ENCODE results near the gene TRPV5. TPM values are rescaled to one million over a fixed set of nuclear protein-coding genes. Genes with fewer than 3 reads are reported as not detected.

TRPV5 gene
- total RNA-seq, 4 donors from 2014 or later, result 0.17 TPM; not detected in 3

GRCh38 chr7:142938611-142939010 is 5.1 kb upstream of the TRPV5 start:
- 88% methylated on average over 4 of the region's 4 CpGs for WGBS
- Histone ChIP-seq H3K27me3 (no peaks in the 10 kb centered on the region), H3K36me3 (no peaks in the 10 kb centered on the region), H3K9me3 (no peaks in the 10 kb centered on the region), H3K4me1 (no peaks in the 10 kb centered on the region), H3K4me3 (no peak overlapping the region), H3K27ac (replicated peaks in 1 of 4) (no peak overlapping the region)
- intact Hi-C loops (cut with DNase I), result no loop called here
- TF ChIP-seq EP300 (IDR thresholded peaks at IDR 0.05) (no peak), CTCF (IDR thresholded peaks at IDR 0.05) (no peak), POLR2AphosphoS5 (IDR thresholded peaks at IDR 0.05) (no peak), POLR2A (IDR thresholded peaks at IDR 0.05; ENCODE audit: low read depth) (no peak)
- no peak for DNase-seq (ENCODE audit: extremely low spot score)

- Histone ChIP-seq H3K27me3 (no peaks in the 10 kb centered on the region), H3K4me3 (no peak overlapping the region), H3K27ac (replicated peaks in 1 of 4) (no peak overlapping the region), H3K36me3 (no peaks in the 10 kb centered on the region), H3K4me1 (no peaks in the 10 kb centered on the region), H3K9me3 (no peaks in the 10 kb centered on the region)
- intact Hi-C loops (cut with DNase I), result no loop called here
- DNase-seq (ENCODE audit: extremely low spot score), result no peak
- 86% methylated on average over 12 of the region's 12 CpGs for WGBS
- TF ChIP-seq CTCF (IDR thresholded peaks at IDR 0.05), result no peak
Measured at GRCh38 chr7:142935941-142936565, 2.5 kb upstream of the TRPV5 start.

- 71% methylated on average over 12 of the region's 12 CpGs for WGBS
- Histone ChIP-seq H3K27ac (replicated peaks in 1 of 4) (no peak overlapping the region), H3K4me1 (no peaks in the 10 kb centered on the region), H3K27me3 (no peaks in the 10 kb centered on the region), H3K9me3 (no peaks in the 10 kb centered on the region), H3K4me3 (no peak overlapping the region), H3K36me3 (no peaks in the 10 kb centered on the region)
- DNase-seq (ENCODE audit: extremely low spot score), result no peak
- intact Hi-C loops (cut with DNase I), result no loop called here
- TF ChIP-seq EP300 (IDR thresholded peaks at IDR 0.05) (no peak), POLR2AphosphoS5 (IDR thresholded peaks at IDR 0.05) (no peak), POLR2A (IDR thresholded peaks at IDR 0.05; ENCODE audit: low read depth) (no peak), CTCF (IDR thresholded peaks at IDR 0.05) (no peak)
Measured at GRCh38 chr7:142934056-142934455, 510 bp upstream of the TRPV5 start.

- intact Hi-C loops (cut with DNase I), result no loop called here
- Histone ChIP-seq H3K9me3 (no peaks in the 10 kb centered on the region), H3K27me3 (no peaks in the 10 kb centered on the region), H3K36me3 (no peaks in the 10 kb centered on the region), H3K27ac (replicated peaks in 1 of 4) (no peak overlapping the region), H3K4me3 (no peak overlapping the region), H3K4me1 (no peaks in the 10 kb centered on the region)
- DNase-seq (ENCODE audit: extremely low spot score), result no peak
- TF ChIP-seq POLR2AphosphoS5 (IDR thresholded peaks at IDR 0.05), result no peak
- TF ChIP-seq EP300 (IDR thresholded peaks at IDR 0.05), result no peak
- TF ChIP-seq CTCF (IDR thresholded peaks at IDR 0.05), result no peak
- no peak for TF ChIP-seq POLR2A (IDR thresholded peaks at IDR 0.05; ENCODE audit: low read depth)
- WGBS, result 87% methylated on average over 7 of the region's 7 CpGs
Measured at GRCh38 chr7:142933092-142933475, 462 bp downstream of the TRPV5 start.
